Measurements from ENCODE around the gene SAP25. TPM values are rescaled to one million over a fixed set of nuclear protein-coding genes. Genes with fewer than 3 reads are reported as not detected.

The SAP25 gene
- total and polyA plus RNA-seq, 2 experiments from 2014 or later: 1.8 TPM; not detected in 1

DNA sequence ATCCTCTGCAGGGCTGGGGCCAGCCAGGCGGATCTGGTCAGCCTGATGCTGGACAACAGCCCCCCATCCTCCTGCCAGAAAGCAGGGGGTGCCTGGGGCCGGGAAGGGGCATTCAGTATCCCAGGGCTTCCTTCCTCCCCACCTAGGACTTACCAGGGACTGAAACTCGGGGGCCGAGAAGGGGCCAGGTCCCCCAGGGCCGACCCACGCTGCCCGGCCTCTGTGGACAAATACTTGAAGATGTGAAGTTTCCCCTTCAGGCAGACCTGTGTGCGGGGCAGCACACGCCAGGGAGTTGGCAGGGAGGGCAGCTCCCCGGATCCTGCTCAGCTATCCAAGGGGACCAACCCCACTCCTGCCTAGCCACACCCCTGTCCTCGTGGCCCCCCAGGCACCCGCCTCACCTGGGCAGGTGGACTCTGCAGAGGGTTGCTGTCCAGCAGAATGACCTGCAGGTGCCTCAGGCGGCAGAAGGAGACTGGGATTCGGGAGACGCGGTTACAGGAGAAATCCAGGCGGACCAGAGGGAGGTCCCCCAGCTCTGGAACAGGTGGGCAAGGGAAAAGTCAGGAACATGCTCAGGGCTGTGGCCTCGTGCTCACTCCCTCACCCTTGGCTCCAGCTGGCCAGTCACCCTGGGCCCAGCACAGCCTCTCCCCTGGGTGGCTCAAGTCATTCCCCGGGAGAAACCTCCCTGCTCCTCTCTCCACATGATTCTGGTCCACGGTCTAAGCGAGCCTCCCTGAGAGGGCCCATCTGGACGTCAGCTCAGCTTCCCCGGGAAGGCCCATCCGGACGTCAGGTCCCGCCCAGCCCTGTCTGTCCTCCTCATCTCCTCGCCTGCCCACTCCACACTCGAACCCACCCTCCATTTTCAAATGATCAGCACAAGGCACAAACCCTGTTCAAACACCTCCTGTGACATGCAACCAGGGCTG, 4.8 kb upstream of the SAP25 start:
- Histone ChIP-seq H3K4me3 (no peak overlapping the region), H3K4me2 (no peak overlapping the region), H2AFZ (no peak overlapping the region), H3K36me3 (replicated peaks; ENCODE audit: insufficient read depth, low read depth) (no peaks in the 10 kb centered on the region), H4K20me1 (ENCODE audit: insufficient read depth, poor library complexity, severe bottlenecking) (peaks cover 10% of the 10 kb centered on the region), H3K9me3 (ENCODE audit: low read depth) (no peaks in the 10 kb centered on the region), H3K9me2 (replicated peaks; ENCODE audit: insufficient read depth) (no peaks in the 10 kb centered on the region), H3K79me2 (peaks cover 28% of the 10 kb centered on the region), H3K27ac (no peak overlapping the region), H3K27me3 (no peaks in the 10 kb centered on the region), H3K4me1 (ENCODE audit: insufficient read depth) (peaks cover 13% of the 10 kb centered on the region)
- DNase-seq (ENCODE audit: low spot score): no peak
- TF ChIP-seq EZH2phosphoT487 (IDR thresholded peaks at IDR 0.05; ENCODE audit: low read depth, severe bottlenecking, unreplicated experiment) (no peak), EZH2 (IDR thresholded peaks at IDR 0.05; ENCODE audit: borderline replicate concordance) (no peak)
- TF ChIP-seq, protein P1, sequence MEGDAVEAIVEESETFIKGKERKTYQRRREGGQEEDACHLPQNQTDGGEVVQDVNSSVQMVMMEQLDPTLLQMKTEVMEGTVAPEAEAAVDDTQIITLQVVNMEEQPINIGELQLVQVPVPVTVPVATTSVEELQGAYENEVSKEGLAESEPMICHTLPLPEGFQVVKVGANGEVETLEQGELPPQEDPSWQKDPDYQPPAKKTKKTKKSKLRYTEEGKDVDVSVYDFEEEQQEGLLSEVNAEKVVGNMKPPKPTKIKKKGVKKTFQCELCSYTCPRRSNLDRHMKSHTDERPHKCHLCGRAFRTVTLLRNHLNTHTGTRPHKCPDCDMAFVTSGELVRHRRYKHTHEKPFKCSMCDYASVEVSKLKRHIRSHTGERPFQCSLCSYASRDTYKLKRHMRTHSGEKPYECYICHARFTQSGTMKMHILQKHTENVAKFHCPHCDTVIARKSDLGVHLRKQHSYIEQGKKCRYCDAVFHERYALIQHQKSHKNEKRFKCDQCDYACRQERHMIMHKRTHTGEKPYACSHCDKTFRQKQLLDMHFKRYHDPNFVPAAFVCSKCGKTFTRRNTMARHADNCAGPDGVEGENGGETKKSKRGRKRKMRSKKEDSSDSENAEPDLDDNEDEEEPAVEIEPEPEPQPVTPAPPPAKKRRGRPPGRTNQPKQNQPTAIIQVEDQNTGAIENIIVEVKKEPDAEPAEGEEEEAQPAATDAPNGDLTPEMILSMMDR (IDR thresholded peaks at IDR 0.05; ENCODE audit: poor library complexity): no peak
- 93% methylated on average over 28 of the region's 28 CpGs for WGBS (ENCODE audit: low lambda C conversion rate, missing lambda C conversion rate)

DNA sequence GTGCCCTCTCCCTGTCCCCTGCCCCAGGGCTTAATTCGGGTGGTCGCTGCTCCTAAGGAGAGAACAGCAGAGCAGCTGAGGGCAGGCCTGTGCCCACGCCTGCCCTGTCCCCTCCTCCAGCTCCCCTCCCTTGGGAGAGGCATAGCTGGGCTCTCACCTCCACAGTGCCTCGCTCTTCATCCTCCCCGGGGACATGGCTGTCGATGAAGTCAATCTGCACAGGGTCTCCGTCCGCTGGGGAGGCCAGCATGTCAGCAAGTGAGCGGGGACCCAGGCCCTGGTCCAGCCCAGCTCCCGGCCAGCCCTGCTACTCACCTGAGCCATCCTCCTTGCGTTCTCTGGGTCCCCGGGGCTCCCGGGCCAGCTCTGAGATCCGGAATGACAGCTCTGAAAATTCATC, 3.8 kb upstream of the SAP25 start:
- Histone ChIP-seq H3K79me2 (peaks cover 20% of the 10 kb centered on the region), H4K20me1 (ENCODE audit: insufficient read depth, poor library complexity, severe bottlenecking) (peaks cover 1% of the 10 kb centered on the region), H2AFZ (no peak overlapping the region), H3K9me2 (replicated peaks; ENCODE audit: insufficient read depth) (no peaks in the 10 kb centered on the region), H3K4me3 (no peak overlapping the region), H3K36me3 (replicated peaks; ENCODE audit: insufficient read depth, low read depth) (no peaks in the 10 kb centered on the region), H3K9me3 (ENCODE audit: low read depth) (no peaks in the 10 kb centered on the region), H3K4me2 (no peak overlapping the region), H3K4me1 (ENCODE audit: insufficient read depth) (peaks cover 6% of the 10 kb centered on the region), H3K27ac (no peak overlapping the region), H3K27me3 (no peaks in the 10 kb centered on the region)
- WGBS (ENCODE audit: low lambda C conversion rate, missing lambda C conversion rate): 97% methylated on average over 13 of the region's 14 CpGs
- no peak for DNase-seq (ENCODE audit: low spot score)
- TF ChIP-seq EZH2 (IDR thresholded peaks at IDR 0.05; ENCODE audit: borderline replicate concordance): no peak
- TF ChIP-seq, protein P1 (IDR thresholded peaks at IDR 0.05; ENCODE audit: poor library complexity): no peak
- no peak for TF ChIP-seq EZH2phosphoT487 (IDR thresholded peaks at IDR 0.05; ENCODE audit: low read depth, severe bottlenecking, unreplicated experiment)

DNA sequence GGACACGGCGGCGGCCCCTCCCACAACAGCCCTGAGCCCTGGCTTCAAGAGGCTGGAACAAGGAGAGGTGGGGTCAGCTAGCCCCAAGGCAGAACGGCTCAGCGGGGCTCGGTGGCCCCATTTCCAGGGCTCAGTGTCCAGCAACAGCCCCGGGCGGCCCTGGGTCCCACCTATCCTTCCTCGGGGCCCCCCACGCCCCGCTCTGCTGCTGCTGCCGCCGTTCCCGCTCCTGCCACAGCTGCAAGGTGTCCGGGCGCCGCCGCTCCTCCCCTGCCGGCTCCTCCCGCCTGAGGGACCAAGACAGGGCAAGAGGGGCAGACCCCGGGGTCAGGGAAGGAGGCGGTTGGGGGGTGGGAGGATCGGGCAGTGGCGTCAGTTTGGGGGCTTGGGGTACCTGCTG, 3.4 kb upstream of the SAP25 start:
- 98% methylated on average over 9 of the region's 24 CpGs for WGBS (ENCODE audit: low lambda C conversion rate, missing lambda C conversion rate)
- TF ChIP-seq, protein P1 (IDR thresholded peaks at IDR 0.05; ENCODE audit: poor library complexity): no peak
- TF ChIP-seq EZH2phosphoT487 (IDR thresholded peaks at IDR 0.05; ENCODE audit: low read depth, severe bottlenecking, unreplicated experiment) (no peak), EZH2 (IDR thresholded peaks at IDR 0.05; ENCODE audit: borderline replicate concordance) (no peak)
- Histone ChIP-seq H3K9me3 (ENCODE audit: low read depth) (no peaks in the 10 kb centered on the region), H2AFZ (no peak overlapping the region), H3K27ac (no peak overlapping the region), H3K27me3 (no peaks in the 10 kb centered on the region), H3K4me2 (no peak overlapping the region), H3K4me1 (ENCODE audit: insufficient read depth) (peaks cover 7% of the 10 kb centered on the region), H3K4me3 (no peak overlapping the region), H3K79me2 (peaks cover 16% of the 10 kb centered on the region), H3K36me3 (replicated peaks; ENCODE audit: insufficient read depth, low read depth) (no peaks in the 10 kb centered on the region), H3K9me2 (replicated peaks; ENCODE audit: insufficient read depth) (no peaks in the 10 kb centered on the region), H4K20me1 (ENCODE audit: insufficient read depth, poor library complexity, severe bottlenecking) (no peaks in the 10 kb centered on the region)
- DNase-seq (ENCODE audit: low spot score): no peak
